Measurements from ENCODE around the gene FRAT2. TPM values are rescaled to one million over a fixed set of nuclear protein-coding genes. Genes with fewer than 3 reads are reported as not detected.

FRAT2 gene
- total and polyA plus RNA-seq, 2 of the 4 experiments (the other 2 are of a cell fraction), result 2.0 to 2.5 TPM

DNA sequence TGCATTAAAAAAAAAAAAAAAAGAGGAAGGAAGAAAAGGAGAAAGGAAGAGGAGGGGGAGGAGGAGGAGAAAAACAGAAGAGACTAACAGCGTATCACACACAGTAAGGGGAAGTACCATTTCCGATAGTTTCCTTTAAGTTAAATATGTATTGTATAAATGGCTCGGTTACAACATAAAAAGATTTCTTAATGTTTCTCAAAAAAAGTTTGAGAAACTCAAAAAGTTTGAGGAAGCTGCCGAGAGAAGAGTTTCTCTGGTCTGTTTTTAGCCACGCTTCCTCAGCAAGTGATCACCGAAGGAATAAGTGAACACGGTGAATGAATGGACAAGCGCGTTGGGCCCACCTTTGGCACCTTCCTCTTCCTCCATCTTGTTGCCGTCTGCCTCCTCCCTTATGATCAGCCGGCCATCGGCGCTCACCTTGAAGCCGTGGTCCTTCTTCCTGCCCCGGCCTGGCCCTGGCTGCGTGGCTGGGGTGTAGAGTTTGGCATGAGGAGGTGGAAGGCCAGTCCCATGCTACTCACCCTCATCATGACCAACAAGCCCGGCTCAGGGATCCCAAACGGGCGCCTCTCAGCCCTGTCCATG, 31.3 kb upstream of the FRAT2 start:
- no peaks in the 10 kb centered on the region for H3K79me1 ChIP-seq (ENCODE audit: low read depth in 1 of 2, low read length in 2 of 2)
- H3K36me3 ChIP-seq (ENCODE audit: control insufficient read depth, insufficient read depth, low read length), result peaks cover 43% of the 10 kb centered on the region
- no peak overlapping the region for H2BK20ac ChIP-seq (ENCODE audit: low read depth, low read length)
- H2BK5ac ChIP-seq (ENCODE audit: low read depth, low read length, poor library complexity, severe bottlenecking), result no peak overlapping the region
- H3K14ac ChIP-seq (replicated peaks; ENCODE audit: low read depth, low read length), result no peak overlapping the region
- H4K5ac ChIP-seq (ENCODE audit: low read depth, low read length), result no peak overlapping the region
- no peaks in the 10 kb centered on the region for H3K27me3 ChIP-seq (ENCODE audit: control insufficient read depth, insufficient read depth, low read length)
- ChIA-PET POLR2A (ENCODE audit: unreplicated experiment) (no interaction called here), CTCF (no interaction called here)
- H2AK5ac ChIP-seq (ENCODE audit: low read depth, low read length), result no peak overlapping the region
- DNase-seq, result no peak
- no peaks in the 10 kb centered on the region for H3K9me3 ChIP-seq (ENCODE audit: control insufficient read depth, insufficient read depth, low read length)
- no peak overlapping the region for H3K4me2 ChIP-seq (ENCODE audit: low read depth, low read length)
- H2BK15ac ChIP-seq (ENCODE audit: low read depth, low read length), result no peak overlapping the region
- in situ Hi-C loops (cut with MboI; ENCODE audit: low sequenced_read_pairs), result no loop called here
- TF ChIP-seq FOS (IDR thresholded peaks at IDR 0.05; ENCODE audit: low read depth, low read length), result no peak
- H4K91ac ChIP-seq (ENCODE audit: insufficient read depth, low read depth, low read length), result no peak overlapping the region
- H3K18ac ChIP-seq (ENCODE audit: low read depth, low read length), result no peak overlapping the region
- H3K9me1 ChIP-seq (ENCODE audit: insufficient read depth, low read length), result no peaks in the 10 kb centered on the region
- no TSS peak for BruUV-seq (replicated peaks)
- no peaks in the 10 kb centered on the region for H3K4me1 ChIP-seq (ENCODE audit: control insufficient read depth, insufficient read depth, low read length)
- H2AFZ ChIP-seq (replicated peaks; ENCODE audit: low read length, poor library complexity), result no peak overlapping the region
- no peak overlapping the region for H3K4ac ChIP-seq (ENCODE audit: low read depth, low read length)
- dilution Hi-C loops (cut with HindIII; ENCODE audit: low sequenced_read_pairs, unreplicated experiment), result no loop called here
- H4K8ac ChIP-seq (ENCODE audit: low read depth in 2 of 2, low read length in 2 of 2), result no peak overlapping the region
- H4K20me1 ChIP-seq (ENCODE audit: insufficient read depth, low read length), result no peaks in the 10 kb centered on the region; the same call in 1 of the 2 replicates
- H3K4me3 ChIP-seq (ENCODE audit: insufficient read depth, low read depth, low read length), result no peak overlapping the region
- no peak overlapping the region for H2BK120ac ChIP-seq (ENCODE audit: low read depth, low read length)
- no peak for ATAC-seq (ENCODE audit: low read depth)
- no peak overlapping the region for H3K56ac ChIP-seq (ENCODE audit: extremely low read depth, insufficient read depth, low read length)
- 95% methylated on average over 4 of the region's 19 CpGs; no CpG with 5 or more reads in 1 of the 2 experiments for WGBS, 2 experiments (ENCODE audit: extremely low coverage in 2 of 2, insufficient read length in 1 of 2)
- intact Hi-C loops (cut with micrococcal nuclease), result no loop called here
- H3K9ac ChIP-seq (ENCODE audit: low read depth, low read length), result no peak overlapping the region
- no peak overlapping the region for H3K27ac ChIP-seq (ENCODE audit: insufficient read depth, low read length)
- H2AK9ac ChIP-seq (replicated peaks; ENCODE audit: low read depth, low read length, poor library complexity), result no peak overlapping the region
- H3K23ac ChIP-seq (ENCODE audit: low read depth, low read length), result no peak overlapping the region
